HepG2 (cell line): Measurements from ENCODE around the gene KCNQ5. TPM values are rescaled to one million over a fixed set of nuclear protein-coding genes. Genes with fewer than 3 reads are reported as not detected.

Source experiments
- ATAC-seq: fragments of 200-7000 bp; cut with Tn5 transposase; 3 replicates; pipeline ENCODE4 v1.9.1; 2020; ENCODE audit warnings: mild to moderate bottlenecking, moderate library complexity
- BruUV-seq: library from RNA; stranded (reverse); fragments of 400-500 nt; replicated peaks from 2 replicates; lab custom pipeline; 2021; lab: Mats Ljungman, UMichigan
- CTCF ChIA-PET: fragments of 300-600 bp; formaldehyde crosslinking; extraction: SDS; loops from one replicate; lab custom pipeline; 2021; ENCODE audit warnings: low total read pairs, inconsistent platforms, low intra/inter-chr PET ratio; lab: Yijun Ruan, JAX
- POLR2A ChIA-PET: fragments of 350-600 bp; sonication (Branson Sonifier 250); formaldehyde crosslinking; loops from one replicate; lab custom pipeline; 2020; ENCODE audit warnings: antibody characterized with exemption, inconsistent platforms; lab: Yijun Ruan, JAX
- DNase-seq: peaks from one replicate; pipeline ENCODE4 v3.0.0-alpha.2; 2015; ENCODE audit warnings: low spot score
- FAIRE-seq: peaks from 3 replicates; lab custom pipeline; 2011; peaks lifted over from hg19 to GRCh38; lab: Jason Lieb, UNC
- H2AFZ ChIP-seq: one replicate; pipeline ENCODE4 v1.6.1; 2011; ENCODE audit warnings: low read length, inconsistent platforms
- H3K27ac ChIP-seq: fragments of 300-600 bp; 3 replicates; pipeline ENCODE4 v1.8.0; 2011; ENCODE audit warnings: mixed run types, mild to moderate bottlenecking, mixed read lengths, low read length, inconsistent platforms; ENCODE audit not compliant: insufficient read depth; ENCODE audit errors: extremely low read length
- H3K27me3 ChIP-seq, 2 experiments: fragments of 200-600 bp in 1 of 2; 2 replicates in 1 of 2; 3 replicates in 1 of 2; pipeline versions ENCODE4 v1.6.0 to v1.8.0; 2011; ENCODE audit warnings: low read length in 2 of 2, mild to moderate bottlenecking in 2 of 2, moderate library complexity in 2 of 2, inconsistent platforms in 1 of 2; ENCODE audit not compliant: insufficient read depth in 2 of 2, control insufficient read depth in 1 of 2
- H3K36me3 ChIP-seq, 2 experiments: fragments of 200-600 bp in 1 of 2; replicated peaks in 1 of 2; 2 replicates in 1 of 2; 3 replicates in 1 of 2; pipeline versions ENCODE4 v1.5.1 to v1.8.0; 2011; ENCODE audit warnings: low read length in 2 of 2, inconsistent platforms in 1 of 2; ENCODE audit not compliant: insufficient read depth in 2 of 2, control insufficient read depth in 1 of 2
- H3K4me1 ChIP-seq: 2 replicates; pipeline ENCODE4 v1.5.1; 2012; ENCODE audit warnings: low read length, inconsistent platforms; ENCODE audit not compliant: insufficient read depth
- H3K4me2 ChIP-seq: 2 replicates; pipeline ENCODE4 v1.6.0; 2011; ENCODE audit warnings: low read depth, low read length, inconsistent platforms
- H3K4me3 ChIP-seq, 3 experiments: fragments of 200-600 bp in 1 of 3; sonication (generic), shearing (Covaris generic) in 1 of 3; replicated peaks in 1 of 3; 2 replicates each; pipeline ENCODE4 v1.5.1; 2011 to 2016; ENCODE audit warnings: low read length in 3 of 3, inconsistent platforms in 2 of 3, low read depth in 2 of 3, mild to moderate bottlenecking in 2 of 3, control low read depth in 1 of 3, mixed read lengths in 1 of 3; ENCODE audit not compliant: insufficient read depth in 1 of 3
- H3K79me2 ChIP-seq: one replicate; pipeline ENCODE4 v1.6.1; 2011; ENCODE audit warnings: low read length, inconsistent platforms; ENCODE audit not compliant: insufficient read depth
- H3K9ac ChIP-seq: 2 replicates; pipeline ENCODE4 v1.6.0; 2011; ENCODE audit warnings: mild to moderate bottlenecking, low read depth, low read length, inconsistent platforms; ENCODE audit not compliant: insufficient read depth
- H3K9me3 ChIP-seq: 2 replicates; pipeline ENCODE4 v1.5.1; 2012; ENCODE audit warnings: mild to moderate bottlenecking, low read length
- H4K20me1 ChIP-seq: 2 replicates; pipeline ENCODE4 v1.6.0; 2011; ENCODE audit warnings: inconsistent platforms, mild to moderate bottlenecking, low read length, moderate library complexity; ENCODE audit not compliant: insufficient read depth
- ARID4A ChIP-seq: sonication (generic); formaldehyde crosslinking; IDR thresholded peaks from 2 replicates; pipeline ENCODE4 v1.5.0; 2020; ENCODE audit warnings: mild to moderate bottlenecking, missing genetic modification reagents, borderline replicate concordance
- GLI4 ChIP-seq: sonication (generic); formaldehyde crosslinking; IDR thresholded peaks from 2 replicates; pipeline ENCODE4 v1.5.1; 2020; ENCODE audit warnings: missing genetic modification reagents, mild to moderate bottlenecking, moderate library complexity, borderline replicate concordance
- MTA1 ChIP-seq: sonication (generic); formaldehyde crosslinking; IDR thresholded peaks from 2 replicates; pipeline ENCODE4 v1.4.0; 2020; ENCODE audit warnings: missing genetic modification reagents, mild to moderate bottlenecking, borderline replicate concordance
- NCOA5 ChIP-seq: sonication (generic); formaldehyde crosslinking; IDR thresholded peaks from 2 replicates; pipeline ENCODE4 v1.4.0; 2020; ENCODE audit warnings: missing genetic modification reagents
- TFDP1 ChIP-seq: IDR thresholded peaks from 2 replicates; pipeline ENCODE4 v1.6.1; 2016; ENCODE audit warnings: missing compliant biosample characterization, missing genetic modification reagents, borderline replicate concordance
- ZNF589 ChIP-seq: sonication (generic); formaldehyde crosslinking; conservative IDR thresholded peaks from 2 replicates; pipeline ENCODE4 v1.8.0; 2022; ENCODE audit warnings: mild to moderate bottlenecking, moderate library complexity, missing genetic modification reagents
- WGBS: methylation state at CpG from one replicate; pipeline ENCODE4 v1.1.6; 2017; ENCODE audit warnings: low lambda C conversion rate; 5-methylcytosine and 5-hydroxymethylcytosine counted together
- in situ Hi-C: cut with HindIII; loops from 2 replicates; pipeline ENCODE4 v1.10.0; 2017; ENCODE audit warnings: low pct_unique_long_range_greater_than_20kb; ENCODE audit not compliant: extremely low pct_ligation_motif_present
- intact Hi-C: fragments of 100-400 bp; cut with micrococcal nuclease; formaldehyde crosslinking; loops from one replicate; pipeline ENCODE4 v1.10.0; 2022; ENCODE audit not compliant: unreplicated experiment
- polyA plus RNA-seq, 8 experiments: library from polyadenylated mRNA; depleted of rRNA in 3 of 8; stranded (reverse) in 7 of 8; unstranded in 1 of 8; fragments of >200 nt; fragmentation: Illumina TruSeq in 4 of 8; extraction: Trizol in 4 of 8; gene quantifications; 2 replicates each; pipeline versions ENCODE4 v1.2.1 to v1.2.3, GENCODE V29; 2011 to 2016; ENCODE audit warnings: low read depth in 4 of 8, missing spikeins in 1 of 8, mixed read lengths in 1 of 8; ENCODE audit not compliant: insufficient read depth in 1 of 8
- total RNA-seq, 5 experiments: library from RNA; depleted of rRNA; stranded (reverse); fragments of >200 nt; fragmentation: Illumina TruSeq; extraction: Trizol; gene quantifications; 2 replicates each; pipeline ENCODE4 v1.2.3, GENCODE V29; 2016; ENCODE audit warnings: low read depth in 1 of 5
- TF ChIP-seq, protein P1 (sequence below): sonication (generic); formaldehyde crosslinking; IDR thresholded peaks from 2 replicates; pipeline ENCODE4 v1.5.0; 2020; ENCODE audit warnings: missing genetic modification reagents, mild to moderate bottlenecking, borderline replicate concordance

KCNQ5 gene
- total and polyA plus RNA-seq, 2 of the 13 experiments (the other 11 are each of a cell fraction or from before 2014, with no cell fraction given), result 0.04 TPM; not detected in 1

DNA sequence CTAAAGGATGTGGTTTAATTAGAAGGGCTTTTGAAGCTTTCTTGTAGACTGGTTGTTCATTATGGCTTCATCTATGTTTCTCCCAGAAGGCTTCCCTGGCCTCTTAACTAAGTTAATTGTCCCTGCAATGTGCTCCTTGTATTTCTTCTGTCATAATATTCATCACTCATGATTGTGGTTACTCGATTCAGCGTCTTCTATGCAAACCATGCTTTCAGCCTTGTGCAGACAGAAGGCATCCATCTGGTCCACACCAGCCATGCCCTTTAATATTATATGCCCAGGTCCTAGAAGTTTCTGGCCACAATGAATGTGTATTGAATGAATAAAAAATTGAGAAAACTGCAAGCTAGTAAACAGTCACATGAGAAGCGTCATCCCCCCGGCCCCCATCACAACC lies 440.3 kb downstream of the KCNQ5 start:
- FAIRE-seq (no peak), DNase-seq (no peak), ATAC-seq (no peak)
- H3K27ac ChIP-seq, result no peak overlapping the region
- TF ChIP-seq, protein P1, sequence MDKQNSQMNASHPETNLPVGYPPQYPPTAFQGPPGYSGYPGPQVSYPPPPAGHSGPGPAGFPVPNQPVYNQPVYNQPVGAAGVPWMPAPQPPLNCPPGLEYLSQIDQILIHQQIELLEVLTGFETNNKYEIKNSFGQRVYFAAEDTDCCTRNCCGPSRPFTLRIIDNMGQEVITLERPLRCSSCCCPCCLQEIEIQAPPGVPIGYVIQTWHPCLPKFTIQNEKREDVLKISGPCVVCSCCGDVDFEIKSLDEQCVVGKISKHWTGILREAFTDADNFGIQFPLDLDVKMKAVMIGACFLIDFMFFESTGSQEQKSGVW (CRISPR knock-in tag), result no peak
- TF ChIP-seq GLI4 (CRISPR knock-in tag) (no peak), ZNF589 (CRISPR knock-in tag) (no peak), TFDP1 (CRISPR knock-in tag) (no peak), MTA1 (CRISPR knock-in tag) (no peak), NCOA5 (CRISPR knock-in tag) (no peak), ARID4A (no peak)
- 0% methylated on average over 4 of the region's 4 CpGs for WGBS
- no peaks in the 10 kb centered on the region for H3K9me3 ChIP-seq
- intact Hi-C loops (no loop called here), in situ Hi-C loops (no loop called here)
- H3K36me3 ChIP-seq, result no peaks in the 10 kb centered on the region
- H3K4me3 ChIP-seq, result no peak overlapping the region
- ChIA-PET CTCF (no interaction called here), POLR2A (no interaction called here)
- no peaks in the 10 kb centered on the region for H3K4me1 ChIP-seq
- no peak overlapping the region for H2AFZ ChIP-seq
- no TSS peak for BruUV-seq
- no peaks in the 10 kb centered on the region for H3K27me3 ChIP-seq
- H3K79me2 ChIP-seq, result no peaks in the 10 kb centered on the region
- H3K9ac ChIP-seq, result no peak overlapping the region
- H4K20me1 ChIP-seq, result no peaks in the 10 kb centered on the region
- no peak overlapping the region for H3K4me2 ChIP-seq
